Activated CD8-positive, alpha-beta memory T cell treated with anti-CD3 and anti-CD28 coated beads, Interleukin-2, amount 50 U/mL, for 1 hour (primary cell): ENCODE results near the gene STRN4.

ENCODE experiments used
- DNase-seq: peaks from one replicate; pipeline ENCODE4 v3.0.0-alpha.2; 2020; ENCODE audit errors: extremely low read depth

Gene STRN4

GRCh38 chr19:46725036-46725820 lies 21.0 kb downstream of the STRN4 start:
- no peak for DNase-seq

DNA sequence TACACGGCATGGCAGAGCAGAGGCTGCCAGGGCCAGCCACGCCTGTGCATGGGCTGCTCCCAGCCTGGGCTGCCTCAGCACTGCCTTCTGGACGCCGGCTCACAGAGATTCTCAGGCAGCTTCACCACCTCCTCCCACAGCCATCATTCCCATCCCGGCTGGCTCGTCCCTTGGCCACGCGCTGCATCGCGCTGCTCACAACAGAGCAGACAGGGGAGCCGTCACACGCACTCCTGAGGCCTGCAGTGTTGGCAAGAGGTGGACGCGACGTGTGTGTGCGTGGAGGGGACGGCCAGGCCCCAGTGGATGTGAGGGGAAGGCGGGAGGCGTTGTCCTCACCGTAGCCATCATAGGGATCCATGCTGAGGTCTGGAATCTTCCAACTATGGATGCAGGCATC lies 21.8 kb downstream of the STRN4 start:
- no peak for DNase-seq

- no peak for DNase-seq
These were observed 22.8 kb downstream of the STRN4 start for GRCh38 chr19:46723471-46723870.

DNA sequence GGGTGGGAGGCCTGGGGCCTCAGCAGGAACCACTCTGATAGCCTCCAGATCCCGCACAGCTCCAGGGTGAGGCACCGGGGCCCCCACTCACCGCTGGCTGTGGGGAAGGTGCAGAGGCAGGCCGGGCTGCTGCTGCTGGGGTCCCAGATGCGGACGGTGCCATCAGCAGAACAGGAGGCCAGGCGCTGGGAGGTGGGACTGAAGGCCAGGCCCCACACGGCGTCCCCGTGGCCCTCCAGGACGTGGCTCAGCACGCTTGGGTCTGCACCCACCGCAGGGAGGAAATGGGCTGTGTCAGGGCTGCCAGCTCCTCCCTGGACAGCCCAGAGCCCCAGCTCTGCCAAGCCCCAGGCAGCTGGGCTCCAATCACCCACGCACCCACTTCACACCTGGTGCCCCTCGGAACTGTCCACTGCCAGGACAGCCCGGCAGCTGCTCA lies 23.2 kb downstream of the STRN4 start:
- DNase-seq: no peak

GRCh38 chr19:46722421-46723022 lies 23.7 kb downstream of the STRN4 start:
- no peak for DNase-seq

DNA sequence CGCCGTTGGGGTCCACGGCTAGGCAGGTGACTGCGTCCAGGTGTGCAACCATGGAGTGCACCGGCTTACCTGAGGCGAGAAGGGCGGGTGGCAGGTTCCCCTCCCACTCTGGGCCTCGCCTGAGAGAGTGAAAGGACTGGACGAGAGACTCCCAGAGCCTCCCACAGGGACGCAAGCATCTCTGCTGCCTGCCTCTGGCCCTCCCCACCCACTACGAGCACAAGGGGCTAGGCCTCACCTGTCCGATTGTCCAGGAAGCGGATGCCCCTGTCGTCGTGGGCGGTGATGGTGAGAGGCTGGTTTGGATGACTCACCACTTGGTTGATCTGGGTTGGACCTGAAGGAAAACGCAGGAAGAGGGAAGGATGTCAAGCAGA lies 24.3 kb downstream of the STRN4 start:
- DNase-seq: no peak

DNA sequence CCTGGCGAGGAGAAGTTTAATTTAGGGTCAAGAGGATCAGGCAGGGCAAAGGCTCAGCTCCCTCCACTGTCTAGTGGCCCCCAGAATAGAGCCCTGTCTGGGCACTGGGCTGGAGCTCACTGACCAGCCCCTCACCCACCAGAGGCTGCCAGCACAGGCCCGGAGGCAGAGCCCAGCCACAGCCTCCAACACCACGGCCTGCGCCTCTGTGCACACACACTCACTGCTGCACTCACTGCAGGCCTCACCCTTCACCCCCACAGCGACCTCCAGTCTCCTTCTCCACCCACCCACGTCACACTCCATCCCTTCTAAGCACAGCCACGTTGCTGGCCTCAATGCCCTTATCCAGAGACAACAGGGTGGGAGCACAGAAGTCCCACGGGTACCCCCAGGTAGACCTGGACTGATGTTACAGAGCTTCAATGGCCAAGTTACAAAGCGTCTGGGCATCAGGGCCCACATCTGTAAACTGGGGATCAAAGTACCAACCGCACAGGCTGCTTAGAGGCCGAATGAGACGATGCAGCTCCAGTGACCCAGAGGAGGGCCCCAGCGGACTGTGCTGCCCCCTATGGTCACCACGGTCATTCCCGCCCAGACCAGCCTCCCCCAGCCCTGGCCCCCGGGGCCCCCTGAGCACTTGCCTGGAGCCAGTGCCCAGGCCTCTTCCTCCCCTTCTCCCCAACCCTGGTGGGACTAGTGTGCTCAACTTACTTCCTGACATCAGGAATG lies 24.8 kb downstream of the STRN4 start:
- no peak for DNase-seq

GRCh38 chr19:46720503-46721239 lies 25.6 kb downstream of the STRN4 start:
- no peak for DNase-seq

- DNase-seq: no peak
These were observed 26.4 kb downstream of the STRN4 start for GRCh38 chr19:46719629-46720502.

DNA sequence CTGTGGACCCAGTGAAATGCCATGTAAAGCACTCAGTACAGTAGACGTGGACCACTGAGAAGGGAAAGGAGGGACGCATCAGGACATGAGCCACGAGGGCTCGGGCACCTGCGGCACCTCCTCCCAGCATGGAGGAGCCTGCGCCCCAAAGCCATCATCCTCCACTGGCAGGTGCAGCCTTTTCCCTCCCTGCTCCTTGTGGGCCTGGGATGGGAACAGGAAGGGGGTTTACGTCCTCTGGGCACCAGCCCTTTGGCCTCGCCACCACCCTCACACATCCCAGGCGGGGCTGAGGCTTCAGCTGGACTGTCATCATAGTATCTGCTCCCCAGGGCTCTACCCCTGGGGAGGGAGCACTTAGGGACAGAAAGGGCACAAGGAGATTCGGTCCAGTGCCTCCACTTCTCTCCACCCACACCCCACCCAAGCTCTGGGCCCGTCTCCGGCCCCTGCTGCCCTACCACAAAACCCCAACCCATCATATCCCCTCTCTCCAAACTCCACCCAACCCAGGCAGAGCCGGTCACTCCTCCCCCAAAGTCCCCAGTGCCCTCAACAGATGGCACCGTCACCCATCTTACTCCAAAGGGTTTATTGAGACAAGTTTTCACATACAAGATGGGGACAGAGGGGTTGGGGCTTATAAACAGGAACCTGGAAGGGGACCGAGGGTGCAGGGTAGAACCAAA lies 27.2 kb downstream of the STRN4 start:
- DNase-seq: no peak

- DNase-seq: no peak
These were observed 27.9 kb downstream of the STRN4 start for GRCh38 chr19:46718157-46718933.

- DNase-seq: no peak
These were observed 28.5 kb downstream of the STRN4 start for GRCh38 chr19:46717716-46718143.

- peak; percentile 60 for DNase-seq
These were observed 29.1 kb downstream of the STRN4 start, which contains the start of gene PRKD2 for GRCh38 chr19:46717034-46717715. Gene PRKD2, minus strand, starts transcription at chr19:46717114. Its CDS starts 744 bp downstream, at chr19:46716370.

- DNase-seq: no peak
These were observed 29.6 kb downstream of the STRN4 start for GRCh38 chr19:46716672-46717033.

GRCh38 chr19:46715975-46716671 lies 30.1 kb downstream of the STRN4 start:
- DNase-seq: no peak

DNA sequence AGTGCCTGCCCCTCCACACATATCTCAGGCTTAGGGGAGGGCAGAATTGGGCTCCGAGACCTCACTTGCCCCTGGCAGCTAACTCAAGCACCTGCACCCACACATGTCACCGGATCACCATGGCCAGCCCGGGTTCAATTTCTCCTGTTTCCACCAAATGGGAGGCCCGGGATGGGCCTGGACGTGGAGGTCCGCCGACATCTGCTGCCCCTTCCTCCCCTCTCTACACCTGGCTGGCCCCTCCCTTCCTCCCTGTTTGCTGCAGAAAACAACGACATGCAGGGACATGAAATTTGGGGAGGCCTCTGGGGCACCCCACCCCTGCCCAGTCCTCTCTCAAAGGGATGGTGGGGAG lies 30.7 kb downstream of the STRN4 start:
- DNase-seq: no peak

GRCh38 chr19:46714444-46715106 lies 31.7 kb downstream of the STRN4 start:
- no peak for DNase-seq
